Loucy (cell line): Measurements from ENCODE around the gene CNOT8.

Source experiments
- CTCF ChIP-seq: fragments of 200-600 bp; sonication (generic); conservative IDR thresholded peaks from 2 replicates; pipeline ENCODE4 v1.5.1; 2014; ENCODE audit warnings: mild to moderate bottlenecking, antibody characterized with exemption, low read length
- EZH2phosphoT487 ChIP-seq: fragments of 200-600 bp; IDR thresholded peaks from 2 replicates; pipeline ENCODE4 v1.6.1; 2018; ENCODE audit warnings: antibody characterized with exemption, mild to moderate bottlenecking, moderate library complexity, borderline replicate concordance

DNA sequence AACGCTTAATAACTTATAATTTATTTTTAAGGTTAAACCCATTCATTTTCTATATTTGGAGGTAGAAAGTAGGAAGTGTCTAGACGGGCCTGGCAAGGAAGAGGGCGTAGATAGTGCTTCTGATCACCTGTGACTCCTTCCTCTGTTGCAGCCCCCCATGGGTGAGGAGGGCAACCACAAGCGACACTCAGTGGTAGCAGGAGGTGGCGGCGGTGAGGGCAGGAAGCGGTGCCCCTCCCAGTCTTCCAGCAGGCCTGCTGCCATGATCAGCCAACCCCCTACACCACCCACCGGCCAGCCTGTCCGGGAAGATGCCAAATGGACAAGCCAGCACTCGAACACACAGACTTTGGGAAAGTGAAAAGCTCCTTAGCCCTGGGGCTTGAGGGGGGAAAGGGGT lies 44.7 kb upstream of the CNOT8 start:
- TF ChIP-seq CTCF = no peak
- no peak for TF ChIP-seq EZH2phosphoT487
